GM19438 (cell line): ENCODE results near the gene CXCL17.
"Not testable (repeated sequence)": the region's sequence is repeated elsewhere in the genome, so short reads cannot be mapped to it uniquely, and the experiment has no call there.

Experiments used
- ATAC-seq: cut with Tn5 transposase; IDR thresholded peaks from one replicate; pipeline ENCODE4 v1.9.1; 2021; ENCODE audit warnings: low read depth; ENCODE audit not compliant: unreplicated experiment

Gene CXCL17

DNA sequence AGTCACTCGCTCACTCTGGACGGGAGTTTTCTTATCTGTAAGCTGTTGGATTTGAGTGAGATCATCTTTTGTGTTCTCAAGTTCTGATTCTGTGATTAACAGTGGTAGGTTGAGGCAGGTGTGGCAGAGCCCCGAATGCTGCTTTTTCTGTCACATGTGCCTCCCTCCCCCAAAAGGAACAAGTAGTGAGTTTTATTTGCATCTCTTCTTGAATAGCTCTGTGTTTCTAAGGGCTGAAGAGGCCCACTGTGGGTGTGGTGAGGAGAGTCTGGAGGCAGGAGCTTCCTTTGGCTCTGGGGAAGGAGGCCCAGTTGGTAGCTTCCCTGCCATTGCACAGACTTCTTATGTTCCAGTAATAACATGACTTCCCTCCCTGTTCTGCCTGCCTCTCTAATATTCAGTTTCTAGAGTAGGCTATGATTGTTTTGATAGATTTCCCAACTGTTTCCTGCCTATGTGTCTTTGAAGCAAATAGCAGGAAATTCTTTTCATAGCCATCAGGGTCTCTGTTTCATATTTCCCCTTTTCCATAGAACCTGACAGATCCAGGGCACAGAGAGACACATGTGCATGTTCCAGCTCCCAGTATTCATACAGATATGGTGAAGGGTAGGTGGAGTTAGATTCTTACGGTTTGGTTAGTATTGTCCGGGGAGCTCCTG, 23.9 kb upstream of the CXCL17 start:
- ATAC-seq, result no peak

- peak; percentile 77 for ATAC-seq
These were observed 23.1 kb upstream of the CXCL17 start for GRCh38 chr19:42465827-42466280.

DNA sequence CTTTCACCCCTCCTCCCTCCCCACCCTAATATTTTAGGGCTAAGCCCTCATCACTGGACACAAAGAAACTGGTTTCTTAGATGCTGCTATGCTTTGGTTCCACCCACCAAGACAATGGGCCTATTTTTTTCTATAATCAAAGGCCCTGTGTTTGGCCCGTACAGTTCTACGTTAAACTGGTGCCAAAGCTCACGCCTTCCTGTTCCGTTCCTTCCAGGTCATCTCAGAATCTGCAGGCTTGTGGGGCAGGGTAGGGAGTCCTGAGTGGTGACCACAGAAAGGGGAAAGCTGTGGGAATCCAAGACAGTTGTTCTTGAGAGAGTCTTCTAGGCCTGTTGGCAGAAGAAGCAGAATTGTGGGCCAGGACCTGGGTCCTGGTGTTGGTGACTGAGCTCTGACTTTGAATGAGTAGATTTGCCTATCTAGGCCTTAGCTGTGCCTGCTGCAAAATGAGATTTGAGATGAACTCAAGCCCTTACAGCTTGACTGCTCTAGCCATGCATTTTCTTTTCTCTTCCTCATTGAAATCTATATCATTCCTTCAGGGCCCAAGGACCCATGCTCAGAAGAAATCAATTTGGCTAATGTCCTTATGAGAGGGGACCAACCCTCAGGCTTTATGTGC, 19.1 kb upstream of the CXCL17 start:
- no peak for ATAC-seq

DNA sequence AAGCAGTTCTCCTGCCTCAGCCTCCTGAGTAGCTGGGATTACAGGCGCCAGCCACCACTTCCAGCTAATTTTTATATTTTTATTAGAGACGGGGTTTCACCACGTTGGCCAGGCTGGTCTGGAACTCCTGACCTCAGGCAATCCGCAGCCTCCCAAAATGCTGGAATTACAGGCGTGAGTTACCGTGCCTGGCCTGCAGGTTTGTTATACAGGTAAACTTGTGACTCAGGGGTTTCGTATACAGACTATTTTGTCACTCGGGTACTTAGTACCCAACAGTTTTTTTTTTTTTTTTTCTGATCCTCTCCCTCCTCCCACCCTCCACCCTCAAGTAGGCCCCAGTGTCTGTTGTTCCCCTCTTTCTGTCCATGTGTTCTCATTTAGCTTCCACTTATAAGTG, 18.5 kb upstream of the CXCL17 start:
- not testable (repeated sequence) for ATAC-seq

- ATAC-seq, result no peak
These were observed 17.2 kb upstream of the CXCL17 start for GRCh38 chr19:42459926-42460325.

- ATAC-seq, result no peak
These were observed 12.9 kb upstream of the CXCL17 start for GRCh38 chr19:42455621-42456081.

- no peak for ATAC-seq
These were observed 12.3 kb upstream of the CXCL17 start for GRCh38 chr19:42455086-42455485.

DNA sequence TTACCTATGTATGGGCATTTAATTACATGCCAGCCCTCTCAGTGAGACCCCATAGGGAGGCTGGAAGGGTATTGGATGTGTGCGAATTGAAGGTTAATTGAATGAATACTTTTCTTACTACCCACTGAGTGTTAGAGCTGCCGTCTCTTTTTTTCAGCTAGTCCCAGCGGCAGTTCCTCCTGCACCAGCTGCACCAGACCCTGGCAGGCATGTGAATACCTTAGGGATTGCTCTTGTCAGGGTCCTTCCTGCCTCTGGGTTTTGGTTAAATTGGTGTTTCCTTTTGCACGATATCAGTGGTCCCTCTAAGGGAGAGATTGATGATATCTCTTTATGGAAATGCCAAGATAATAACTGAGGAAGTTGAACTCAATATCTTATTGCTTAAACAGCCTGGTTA, 9.8 kb upstream of the CXCL17 start:
- ATAC-seq, result no peak

DNA sequence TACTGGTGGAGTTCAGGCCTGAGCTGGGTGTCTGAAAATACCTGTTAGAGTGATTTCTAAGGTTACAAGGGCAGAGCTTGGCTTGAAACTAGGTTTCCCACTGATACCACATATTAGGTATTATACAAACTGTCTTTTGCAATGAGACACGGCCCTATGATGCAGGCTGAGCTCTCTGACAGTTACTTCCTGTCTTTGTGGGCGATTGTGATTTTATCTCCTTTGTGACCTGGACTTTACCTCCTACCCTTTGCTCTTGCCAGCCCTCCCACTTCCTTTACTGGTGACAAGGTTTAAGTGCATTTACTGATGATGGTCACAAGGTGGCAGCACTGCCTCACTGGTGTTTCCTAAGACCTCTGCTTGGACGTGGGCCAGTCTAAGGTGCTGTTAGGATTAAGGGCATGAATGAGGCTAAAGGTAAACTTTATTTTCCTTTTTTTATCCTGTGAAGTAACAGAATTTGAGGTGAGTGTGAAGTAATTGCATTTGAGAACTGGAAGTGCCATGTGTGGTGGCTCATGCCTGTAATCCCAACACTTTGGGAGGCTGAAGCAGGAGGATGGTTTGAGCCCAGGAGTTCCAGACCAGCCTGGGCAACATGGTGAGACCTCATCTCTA, 7.7 kb upstream of the CXCL17 start:
- peak; percentile 72 for ATAC-seq

DNA sequence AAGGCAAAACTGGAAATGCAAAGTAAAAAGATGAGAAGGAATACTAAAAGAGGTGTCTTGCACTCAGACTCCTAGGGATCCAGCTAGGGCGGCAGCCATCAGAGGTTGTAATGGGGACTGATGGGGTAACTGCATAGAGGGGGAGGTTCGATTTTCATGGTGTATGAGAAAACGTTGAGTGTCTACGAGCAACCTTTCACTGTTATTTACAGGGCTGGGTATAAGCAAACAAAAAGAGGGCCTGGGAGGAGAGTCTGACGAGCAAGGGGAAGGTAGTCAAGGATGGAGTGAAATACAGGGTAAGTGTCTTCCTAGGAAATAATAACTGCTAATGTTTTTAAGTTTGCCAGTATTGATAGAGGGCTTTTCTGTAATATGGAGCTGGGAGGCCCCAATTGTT, 5.6 kb upstream of the CXCL17 start:
- not testable (repeated sequence) for ATAC-seq

GRCh38 chr19:42445948-42446347, 3.2 kb upstream of the CXCL17 start:
- ATAC-seq, result no peak

GRCh38 chr19:42443944-42444398, 1.2 kb upstream of the CXCL17 start:
- ATAC-seq, result no peak

GRCh38 chr19:42441049-42441445, 1.7 kb downstream of the CXCL17 start:
- ATAC-seq, result no peak

GRCh38 chr19:42440357-42441048, 2.2 kb downstream of the CXCL17 start:
- no peak for ATAC-seq

DNA sequence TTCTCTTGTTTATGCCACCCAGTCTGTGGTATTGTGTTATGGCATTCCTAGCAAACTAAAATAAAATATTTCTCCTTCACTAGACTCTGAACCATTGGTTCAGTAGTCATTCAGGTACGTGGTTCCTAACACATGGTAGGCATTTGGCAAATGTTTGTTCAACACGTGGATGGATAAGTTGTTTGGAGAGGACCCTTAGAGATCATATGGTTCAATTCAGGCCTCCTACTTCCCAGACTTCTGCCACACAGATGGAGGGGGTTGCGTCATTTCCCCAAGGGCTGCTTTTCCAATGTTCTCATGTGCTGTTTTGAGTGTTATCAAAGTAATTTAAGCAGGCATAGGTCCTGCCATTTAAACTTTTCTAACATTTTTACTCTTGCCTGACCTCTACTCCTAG, 6.7 kb downstream of the CXCL17 start:
- no peak for ATAC-seq

GRCh38 chr19:42435316-42435715, 7.4 kb downstream of the CXCL17 start:
- no peak for ATAC-seq

- no peak for ATAC-seq
These were observed 9.1 kb downstream of the CXCL17 start for GRCh38 chr19:42433503-42434260.

GRCh38 chr19:42431486-42431885, 11.3 kb downstream of the CXCL17 start:
- no peak for ATAC-seq

GRCh38 chr19:42428676-42429075, 14.1 kb downstream of the CXCL17 start:
- ATAC-seq, result no peak

- no peak for ATAC-seq
These were observed 15.4 kb downstream of the CXCL17 start, which contains the start of gene LIPE for GRCh38 chr19:42427313-42427712. Gene LIPE, minus strand, starts transcription at chr19:42427388. Its CDS starts 239 bp downstream, at chr19:42427149.
